GM18502 (cell line): Measurements from ENCODE around the gene MATCAP1.

Experiments used
- ATAC-seq: cut with Tn5 transposase; IDR thresholded peaks from one replicate; pipeline ENCODE4 v1.9.1; 2021; ENCODE audit warnings: mild to moderate bottlenecking; ENCODE audit not compliant: unreplicated experiment, poor library complexity

Gene MATCAP1

DNA sequence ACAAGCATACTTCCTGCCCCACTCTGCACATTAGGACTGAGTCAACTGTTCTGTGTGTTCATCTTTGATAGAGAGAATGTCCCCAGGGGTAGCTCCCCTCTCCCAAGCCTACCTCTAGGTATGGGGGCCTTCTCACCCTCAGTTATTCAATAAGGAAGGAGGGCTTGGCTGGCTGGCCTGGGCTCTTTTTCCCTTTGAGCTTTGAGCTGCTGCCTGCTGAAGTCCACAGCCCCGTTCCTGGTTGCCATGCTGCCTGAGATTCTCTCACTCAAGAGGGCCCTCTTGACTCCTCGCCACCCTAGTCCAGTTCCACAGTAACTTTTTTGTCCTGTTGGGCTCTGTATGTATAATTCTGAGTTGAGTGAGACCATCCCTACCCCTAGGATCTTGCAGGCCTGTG lies 38.0 kb downstream of the MATCAP1 start:
- ATAC-seq: no peak

DNA sequence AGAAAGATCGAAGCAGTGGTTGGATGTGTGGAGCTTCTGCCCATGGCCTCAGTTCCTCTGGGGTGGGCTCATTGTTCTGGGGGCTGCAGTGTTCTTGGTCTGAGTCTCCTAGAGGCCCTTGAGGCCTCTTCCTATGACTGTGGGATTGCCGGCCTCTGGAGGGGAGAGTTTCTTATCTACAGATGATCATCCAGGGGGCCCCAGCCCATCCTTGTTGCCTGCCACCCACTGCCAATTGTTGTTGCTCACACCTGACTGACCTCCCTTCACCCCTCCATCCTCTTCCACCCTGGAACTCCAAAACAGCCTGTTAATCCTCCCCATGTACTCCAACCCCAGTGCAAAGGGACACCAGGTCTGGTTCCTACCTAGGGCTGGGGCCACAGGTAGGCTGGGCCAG lies 38.8 kb downstream of the MATCAP1 start:
- ATAC-seq: no peak

DNA sequence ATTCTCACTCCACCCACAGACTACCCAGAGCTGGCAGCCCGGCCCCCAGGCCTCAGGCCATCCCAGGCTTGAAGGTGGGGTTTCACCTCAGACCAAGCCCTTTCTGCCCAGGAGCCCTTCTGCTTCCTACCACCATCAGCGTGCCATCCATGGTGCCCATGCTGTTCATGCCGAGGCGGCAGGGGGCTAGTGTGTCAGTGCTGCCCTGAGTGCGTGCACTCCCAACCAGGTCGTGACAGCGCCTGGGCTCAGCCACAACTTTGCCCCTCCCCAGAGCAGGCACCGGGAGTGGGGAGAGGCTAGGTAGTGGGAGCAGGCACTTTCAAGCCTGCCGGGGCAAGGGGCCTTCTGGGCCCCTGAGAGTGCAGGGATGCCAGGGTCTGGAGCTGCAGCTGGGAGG lies 41.4 kb downstream of the MATCAP1 start:
- ATAC-seq: no peak

DNA sequence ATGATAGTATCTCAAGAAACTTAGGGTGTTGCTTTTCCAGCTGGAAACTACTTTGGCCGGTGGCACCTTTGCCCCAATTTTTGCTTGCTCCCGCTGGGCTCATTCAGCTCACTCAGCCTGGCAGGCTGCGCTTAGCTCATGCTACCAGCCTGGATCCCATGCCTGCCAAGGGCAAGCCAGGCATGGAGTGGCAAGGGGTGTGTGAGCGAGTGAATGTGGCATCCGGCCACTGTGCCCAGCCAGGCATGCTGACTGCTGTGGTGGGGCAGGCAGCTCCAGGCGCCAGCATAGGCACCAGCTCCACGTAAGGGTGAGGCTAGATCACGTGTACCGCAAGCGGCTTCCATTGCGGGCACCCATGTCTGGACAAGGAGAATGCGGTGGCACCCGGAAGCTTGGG lies 42.4 kb downstream of the MATCAP1 start:
- ATAC-seq: no peak

DNA sequence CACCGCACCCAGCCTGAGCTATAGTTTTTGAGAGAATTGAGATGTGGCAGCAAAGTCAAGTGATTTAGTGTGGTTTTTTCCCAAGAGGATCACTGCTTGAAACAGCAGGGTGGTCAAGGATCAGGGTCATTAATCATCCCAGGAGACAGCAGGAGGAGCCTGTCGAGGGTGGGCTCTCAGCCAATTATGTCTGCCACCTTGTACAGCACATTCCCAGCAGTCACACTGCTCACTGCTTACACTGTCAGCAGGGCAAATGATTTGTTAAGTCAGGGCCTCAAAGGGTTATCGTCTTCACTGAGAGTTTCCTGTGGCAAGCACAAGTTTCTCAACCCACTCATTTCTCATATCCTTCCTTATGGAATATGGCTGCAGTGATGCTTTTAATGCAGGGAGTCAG lies 46.2 kb downstream of the MATCAP1 start:
- no peak for ATAC-seq

- no peak for ATAC-seq
Measured at GRCh38 chr16:67129422-67129821, 54.3 kb downstream of the MATCAP1 start.

GRCh38 chr16:67128887-67129286 lies 54.9 kb downstream of the MATCAP1 start:
- no peak for ATAC-seq

DNA sequence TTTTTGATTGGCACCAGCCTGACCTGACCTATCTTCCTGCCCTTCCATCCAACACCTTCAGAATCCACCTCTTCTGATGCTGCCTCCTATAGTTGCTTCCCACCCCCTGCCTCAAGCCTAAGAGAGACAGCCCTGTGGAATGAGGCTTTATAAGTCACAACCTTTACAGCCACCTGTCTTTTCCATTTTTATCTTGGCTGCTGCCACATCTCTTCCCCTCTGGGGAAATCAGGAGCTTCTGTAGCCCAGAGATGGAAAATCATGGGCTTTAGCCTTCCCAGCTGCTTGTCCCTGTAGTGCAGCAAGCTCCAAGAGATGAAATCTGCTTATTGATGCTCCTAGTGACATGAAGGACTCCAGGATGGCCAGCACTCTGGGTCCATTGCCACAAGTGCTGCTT lies 55.3 kb downstream of the MATCAP1 start:
- no peak for ATAC-seq
